ENCODE data around the gene M1AP.

M1AP gene

GRCh38 chr2:74535440-74535965 is 112.6 kb downstream of the M1AP start:
- Mint-ChIP-seq H3K4me1 (peaks cover 29% of the 10 kb centered on the region), H3K9me3 (no peaks in the 10 kb centered on the region), H3K4me3 (no peak overlapping the region), H3K27ac (no peak overlapping the region), H3K27me3 (ENCODE audit: low read depth, poor library complexity) (peaks cover 3% of the 10 kb centered on the region), H3K36me3 (ENCODE audit: low read depth) (peaks cover 22% of the 10 kb centered on the region)
- no peak for DNase-seq
- TF ChIP-seq CTCF (IDR thresholded peaks at IDR 0.05), result no peak

DNA sequence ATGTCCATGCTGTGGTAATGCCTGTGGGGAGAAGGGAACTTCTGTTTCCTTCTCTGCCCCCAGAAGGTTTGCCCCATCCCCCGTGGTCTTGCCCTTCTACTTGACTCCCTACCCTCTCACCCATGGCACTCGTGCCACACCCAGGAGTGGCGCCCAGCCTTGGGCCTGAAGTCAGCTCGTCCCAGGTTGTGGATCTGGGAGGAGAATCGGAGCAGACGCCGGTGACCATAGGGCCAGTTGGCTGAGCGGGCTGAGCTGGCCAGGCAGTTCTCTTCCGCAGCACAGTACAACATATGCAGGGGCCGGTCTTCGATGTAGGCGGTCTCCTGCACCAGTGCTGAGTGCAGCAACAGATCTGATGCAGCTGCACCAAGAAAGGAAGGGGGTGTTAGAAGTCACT is 113.7 kb downstream of the M1AP start:
- no peak for DNase-seq
- Mint-ChIP-seq H3K27me3 (ENCODE audit: low read depth, poor library complexity) (peaks cover 3% of the 10 kb centered on the region), H3K4me1 (peaks cover 31% of the 10 kb centered on the region)

GRCh38 chr2:74533464-74533863 is 114.7 kb downstream of the M1AP start:
- no peak for DNase-seq
- Mint-ChIP-seq H3K9me3 (no peaks in the 10 kb centered on the region), H3K4me3 (no peak overlapping the region), H3K27me3 (ENCODE audit: low read depth, poor library complexity) (peaks cover 3% of the 10 kb centered on the region), H3K27ac (no peak overlapping the region), H3K36me3 (ENCODE audit: low read depth) (peaks cover 22% of the 10 kb centered on the region), H3K4me1 (peaks cover 31% of the 10 kb centered on the region)
- TF ChIP-seq CTCF (IDR thresholded peaks at IDR 0.05), result no peak

More for the DNA sequence above, 113.7 kb downstream of the M1AP start:
- Mint-ChIP-seq H3K36me3 (ENCODE audit: low read depth) (peaks cover 22% of the 10 kb centered on the region), H3K27ac (peak overlapping the region; percentile 68), H3K9me3 (no peaks in the 10 kb centered on the region), H3K4me3 (no peak overlapping the region)
- no peak for TF ChIP-seq CTCF (IDR thresholded peaks at IDR 0.05)

DNA sequence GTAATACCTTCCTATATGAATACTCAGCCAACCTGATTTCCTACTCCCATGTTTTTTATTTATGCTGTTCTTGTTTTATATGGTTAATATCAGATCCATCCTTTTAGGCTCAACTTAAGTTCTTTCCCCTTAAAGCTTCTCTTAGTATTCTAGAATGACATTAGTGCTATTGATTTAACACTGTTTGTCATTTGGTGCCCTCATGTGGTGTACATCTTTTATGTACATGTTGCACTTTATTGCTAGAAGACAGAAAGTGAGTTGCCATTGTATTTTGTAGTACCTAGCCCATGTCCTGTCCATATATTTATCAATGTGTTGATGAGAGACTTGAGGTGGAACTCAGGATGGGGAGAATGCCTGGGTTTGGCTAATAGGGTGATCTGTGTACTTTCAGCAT is 115.9 kb downstream of the M1AP start:
- Mint-ChIP-seq H3K4me3 (peak overlapping the region; percentile 26), H3K27me3 (ENCODE audit: low read depth, poor library complexity) (peaks cover under 1% of the 10 kb centered on the region), H3K36me3 (ENCODE audit: low read depth) (peaks cover 33% of the 10 kb centered on the region), H3K4me1 (peaks cover 37% of the 10 kb centered on the region), H3K27ac (no peak overlapping the region), H3K9me3 (no peaks in the 10 kb centered on the region)
- no peak for DNase-seq
- TF ChIP-seq CTCF (IDR thresholded peaks at IDR 0.05), result no peak

DNA sequence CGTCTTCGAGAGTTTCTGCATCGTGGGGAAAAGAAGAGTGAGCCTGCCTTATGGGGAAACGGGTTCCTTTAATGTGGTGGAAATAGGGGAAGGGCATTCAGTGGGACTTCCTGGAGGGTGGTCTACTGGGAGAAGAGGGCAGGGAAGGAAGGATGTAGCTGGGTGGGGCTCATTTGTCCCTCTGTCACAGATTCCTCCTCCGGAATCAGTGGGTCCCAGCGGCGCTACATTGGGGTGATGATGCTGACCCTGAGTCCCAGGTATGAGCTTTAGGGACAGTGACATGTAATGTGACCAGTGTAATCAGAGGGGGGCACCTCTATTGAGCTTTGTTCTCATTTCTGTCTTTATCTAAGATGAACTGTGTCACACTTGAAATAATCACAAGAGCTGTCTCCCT is 116.5 kb downstream of the M1AP start:
- H3K36me3 Mint-ChIP-seq (ENCODE audit: low read depth), result peaks cover 39% of the 10 kb centered on the region
- H3K4me1 Mint-ChIP-seq, result peaks cover 38% of the 10 kb centered on the region
- H3K27ac Mint-ChIP-seq, result no peak overlapping the region
- peak overlapping the region; percentile 26 for H3K4me3 Mint-ChIP-seq
- no peaks in the 10 kb centered on the region for H3K27me3 Mint-ChIP-seq (ENCODE audit: low read depth, poor library complexity)
- TF ChIP-seq CTCF (IDR thresholded peaks at IDR 0.05), result no peak
- H3K9me3 Mint-ChIP-seq, result no peaks in the 10 kb centered on the region
- no peak for DNase-seq
